DOHH2 (cell line): Measurements from ENCODE around the gene PRDM16.

Source experiments
- H3F3A ChIP-seq: fragments of 200-600 bp; sonication (generic), shearing (Covaris generic); 2 replicates; pipeline ENCODE4 v1.6.0; 2016; ENCODE audit warnings: antibody characterized with exemption, mild to moderate bottlenecking; ENCODE audit not compliant: control insufficient read depth, insufficient read depth
- H3K27ac ChIP-seq: fragments of 200-600 bp; sonication (generic); 2 replicates; pipeline ENCODE4 v1.5.1; 2014; ENCODE audit warnings: low read depth, mild to moderate bottlenecking, low read length, moderate library complexity
- H3K27me3 ChIP-seq: fragments of 200-600 bp; sonication (generic); 2 replicates; pipeline ENCODE4 v1.6.1; 2014; ENCODE audit warnings: mild to moderate bottlenecking, low read length, mixed read lengths; ENCODE audit not compliant: control insufficient read depth
- H3K36me3 ChIP-seq: fragments of 200-600 bp; sonication (generic); 2 replicates; pipeline ENCODE4 v1.6.1; 2014; ENCODE audit warnings: mild to moderate bottlenecking, low read length, moderate library complexity, mixed read lengths; ENCODE audit not compliant: control insufficient read depth
- H3K4me1 ChIP-seq: fragments of 200-600 bp; sonication (generic); 2 replicates; pipeline ENCODE4 v1.6.1; 2014; ENCODE audit warnings: mild to moderate bottlenecking, low read length, mixed read lengths; ENCODE audit not compliant: control insufficient read depth
- H3K4me2 ChIP-seq: fragments of 200-600 bp; sonication (generic); 2 replicates; pipeline ENCODE4 v1.6.0; 2014; ENCODE audit warnings: mild to moderate bottlenecking, low read length, moderate library complexity
- H3K4me3 ChIP-seq: fragments of 200-600 bp; sonication (generic); 2 replicates; pipeline ENCODE4 v1.5.1; 2014; ENCODE audit warnings: mild to moderate bottlenecking, low read length, mixed read lengths
- H3K79me2 ChIP-seq: fragments of 200-600 bp; sonication (generic); 2 replicates; pipeline ENCODE4 v1.6.1; 2014; ENCODE audit warnings: mild to moderate bottlenecking, low read length, mixed read lengths; ENCODE audit not compliant: control insufficient read depth
- H3K9me2 ChIP-seq: fragments of 200-600 bp; sonication (generic); replicated peaks from 2 replicates; pipeline ENCODE4 v1.6.1; 2014; ENCODE audit warnings: mild to moderate bottlenecking, low read length, mixed read lengths; ENCODE audit not compliant: control insufficient read depth
- H3K9me3 ChIP-seq: fragments of 200-600 bp; sonication (generic); 2 replicates; pipeline ENCODE4 v1.6.1; 2014; ENCODE audit warnings: antibody characterized with exemption, low read length, mixed read lengths; ENCODE audit not compliant: control insufficient read depth, insufficient read depth
- H4K20me1 ChIP-seq: fragments of 200-600 bp; sonication (generic); 2 replicates; pipeline ENCODE4 v1.6.0; 2014; ENCODE audit warnings: low read depth, mild to moderate bottlenecking, antibody characterized with exemption, low read length, moderate library complexity; ENCODE audit not compliant: control insufficient read depth, insufficient read depth
- EZH2phosphoT487 ChIP-seq: fragments of 200-600 bp; sonication (generic); IDR thresholded peaks from 2 replicates; pipeline ENCODE4 v1.6.1; 2017; ENCODE audit warnings: borderline replicate concordance, mild to moderate bottlenecking, antibody characterized with exemption, low read length, moderate library complexity, mixed read lengths
- TF ChIP-seq, protein P1 (sequence below): fragments of 200-600 bp; sonication (generic); IDR thresholded peaks from one replicate; pipeline ENCODE4 v1.5.1; 2014; ENCODE audit warnings: antibody characterized with exemption, mild to moderate bottlenecking, low read depth, low read length; ENCODE audit not compliant: poor library complexity, severe bottlenecking

Gene PRDM16

DNA sequence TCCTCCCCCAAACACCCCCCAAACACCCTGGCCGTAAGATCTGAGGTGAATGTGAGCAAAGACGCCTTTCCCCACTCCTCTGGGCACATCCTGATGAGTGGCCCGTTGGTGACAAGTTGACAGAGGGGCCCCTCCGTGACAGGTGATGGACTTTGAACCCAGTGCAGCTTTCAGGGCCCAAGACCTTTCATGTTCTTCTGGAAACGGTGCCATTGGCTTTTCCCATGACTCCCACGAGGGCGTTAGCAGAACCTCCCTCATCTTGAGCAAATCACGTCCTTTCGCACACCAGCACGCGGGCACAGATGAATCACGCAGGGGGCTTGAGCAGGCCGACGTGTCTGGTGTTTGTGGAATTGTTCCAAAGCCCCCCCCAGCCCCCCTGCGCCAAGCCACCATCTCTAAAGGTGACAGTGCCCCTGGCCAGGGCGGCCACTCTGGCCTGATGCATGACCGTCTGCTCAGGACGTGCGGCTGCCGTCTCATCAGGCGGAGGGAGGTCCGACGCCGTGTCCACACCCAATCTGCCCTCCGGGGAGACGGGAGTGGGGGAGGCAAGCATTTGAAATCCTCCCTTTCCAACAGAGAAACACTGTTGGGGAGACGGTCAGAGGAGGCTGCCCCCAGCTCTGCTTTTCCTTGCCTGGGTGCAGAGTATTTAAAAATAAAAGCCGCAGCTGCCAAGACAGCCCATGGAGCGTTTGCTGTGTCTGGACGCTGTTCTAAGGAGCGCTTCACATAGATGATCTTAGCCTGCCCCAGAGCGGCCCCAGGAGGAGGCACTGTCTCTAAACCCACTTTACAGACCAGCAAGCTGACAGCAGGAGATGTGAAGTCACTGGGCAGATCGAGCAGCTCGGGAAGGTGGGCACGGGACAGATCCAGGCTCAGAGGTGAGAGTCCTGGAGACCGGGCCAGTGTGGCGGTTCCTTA is 287.2 kb downstream of the PRDM16 start:
- no peaks in the 10 kb centered on the region for H3K27me3 ChIP-seq

DNA sequence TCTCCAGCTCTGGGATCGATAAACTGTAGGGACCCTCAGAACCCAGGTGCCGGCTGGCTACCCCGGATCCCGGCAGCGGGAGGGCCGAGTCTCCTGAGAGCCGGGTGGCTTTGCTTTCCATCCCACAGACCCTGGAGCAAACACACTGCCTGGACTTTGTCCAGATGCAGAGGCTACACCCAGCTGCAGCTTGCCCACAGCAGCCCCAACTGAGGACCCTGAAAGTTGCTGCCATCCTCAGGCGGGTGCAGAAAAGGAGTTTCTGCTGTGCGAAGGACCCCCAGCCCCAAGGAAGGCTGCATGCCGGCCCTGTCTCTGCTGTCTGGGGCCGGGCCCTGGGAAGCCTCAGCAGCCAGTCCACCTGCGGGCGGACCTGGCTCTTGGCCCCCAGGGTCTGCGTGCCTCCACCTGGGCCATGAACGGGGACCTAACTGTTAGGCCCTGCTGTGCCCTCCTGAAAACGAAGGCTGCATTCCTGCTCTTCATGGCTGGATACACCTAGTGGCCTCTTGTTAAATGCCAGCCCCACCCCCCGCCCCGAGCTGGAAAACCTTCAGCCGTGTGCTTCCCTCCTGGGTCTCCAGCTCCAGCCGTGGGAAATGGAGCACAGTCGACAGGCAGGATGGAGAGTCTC is 287.9 kb downstream of the PRDM16 start:
- H3F3A ChIP-seq = no peaks in the 10 kb centered on the region
- TF ChIP-seq, protein P1, sequence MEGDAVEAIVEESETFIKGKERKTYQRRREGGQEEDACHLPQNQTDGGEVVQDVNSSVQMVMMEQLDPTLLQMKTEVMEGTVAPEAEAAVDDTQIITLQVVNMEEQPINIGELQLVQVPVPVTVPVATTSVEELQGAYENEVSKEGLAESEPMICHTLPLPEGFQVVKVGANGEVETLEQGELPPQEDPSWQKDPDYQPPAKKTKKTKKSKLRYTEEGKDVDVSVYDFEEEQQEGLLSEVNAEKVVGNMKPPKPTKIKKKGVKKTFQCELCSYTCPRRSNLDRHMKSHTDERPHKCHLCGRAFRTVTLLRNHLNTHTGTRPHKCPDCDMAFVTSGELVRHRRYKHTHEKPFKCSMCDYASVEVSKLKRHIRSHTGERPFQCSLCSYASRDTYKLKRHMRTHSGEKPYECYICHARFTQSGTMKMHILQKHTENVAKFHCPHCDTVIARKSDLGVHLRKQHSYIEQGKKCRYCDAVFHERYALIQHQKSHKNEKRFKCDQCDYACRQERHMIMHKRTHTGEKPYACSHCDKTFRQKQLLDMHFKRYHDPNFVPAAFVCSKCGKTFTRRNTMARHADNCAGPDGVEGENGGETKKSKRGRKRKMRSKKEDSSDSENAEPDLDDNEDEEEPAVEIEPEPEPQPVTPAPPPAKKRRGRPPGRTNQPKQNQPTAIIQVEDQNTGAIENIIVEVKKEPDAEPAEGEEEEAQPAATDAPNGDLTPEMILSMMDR = no peak
- TF ChIP-seq EZH2phosphoT487 = no peak
- H3K4me2 ChIP-seq = no peak overlapping the region
- H3K9me3 ChIP-seq = no peaks in the 10 kb centered on the region
- no peaks in the 10 kb centered on the region for H4K20me1 ChIP-seq
- H3K27ac ChIP-seq = no peak overlapping the region
- no peaks in the 10 kb centered on the region for H3K79me2 ChIP-seq
- no peak overlapping the region for H3K4me3 ChIP-seq
- no peaks in the 10 kb centered on the region for H3K4me1 ChIP-seq
- no peaks in the 10 kb centered on the region for H3K36me3 ChIP-seq
- H3K9me2 ChIP-seq = no peaks in the 10 kb centered on the region
- no peaks in the 10 kb centered on the region for H3K27me3 ChIP-seq

More for the DNA sequence above, 287.2 kb downstream of the PRDM16 start:
- no peaks in the 10 kb centered on the region for H4K20me1 ChIP-seq
- no peak overlapping the region for H3K4me2 ChIP-seq
- H3K27ac ChIP-seq = no peak overlapping the region
- no peak overlapping the region for H3K4me3 ChIP-seq
- H3K4me1 ChIP-seq = no peaks in the 10 kb centered on the region
- H3K9me3 ChIP-seq = no peaks in the 10 kb centered on the region
- no peaks in the 10 kb centered on the region for H3K9me2 ChIP-seq
- TF ChIP-seq, protein P1 = no peak
- TF ChIP-seq EZH2phosphoT487 = no peak
- no peaks in the 10 kb centered on the region for H3K36me3 ChIP-seq
- H3K79me2 ChIP-seq = no peaks in the 10 kb centered on the region
- H3F3A ChIP-seq = no peaks in the 10 kb centered on the region

DNA sequence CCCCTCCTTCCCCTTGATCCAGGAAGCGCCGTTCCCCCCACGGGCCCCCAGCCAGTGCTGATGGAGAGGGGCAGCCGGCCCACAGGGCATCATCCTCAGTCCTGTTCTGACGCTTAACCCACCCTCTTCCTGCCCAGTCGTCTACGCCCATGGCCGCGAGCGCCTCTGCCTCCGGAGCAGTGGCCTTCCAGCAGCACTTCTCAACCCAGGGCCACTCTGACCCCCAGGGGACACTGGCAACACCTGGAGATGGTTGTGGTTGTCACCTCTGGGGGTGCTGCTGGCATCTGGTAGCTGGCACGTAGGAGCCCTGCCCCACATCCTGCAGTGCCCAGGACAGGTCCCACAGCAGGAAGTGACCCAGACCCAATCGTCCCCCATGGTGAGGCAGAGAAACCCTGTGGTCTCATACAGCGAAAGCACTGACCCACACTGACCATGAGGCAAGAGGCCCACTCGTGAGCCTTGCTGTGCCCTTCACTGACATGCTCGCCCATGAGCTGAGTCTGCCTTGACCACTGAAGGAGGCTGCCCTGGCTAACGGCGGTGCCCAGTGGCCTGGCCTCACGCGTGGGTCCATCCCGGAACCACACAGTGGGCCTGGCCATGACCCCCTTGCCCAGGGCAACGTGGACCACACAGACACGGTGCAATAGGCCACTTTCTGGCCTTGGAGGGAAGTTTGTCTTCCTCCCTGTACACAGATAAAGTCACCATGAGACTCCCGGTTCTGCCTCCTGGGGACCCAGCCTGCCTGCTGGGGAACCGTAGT is 288.7 kb downstream of the PRDM16 start:
- Histone ChIP-seq H3K4me1 (no peaks in the 10 kb centered on the region), H3K36me3 (no peaks in the 10 kb centered on the region), H3K9me2 (no peaks in the 10 kb centered on the region), H3K27me3 (no peaks in the 10 kb centered on the region), H3K79me2 (no peaks in the 10 kb centered on the region), H3K4me2 (no peak overlapping the region), H3K27ac (no peak overlapping the region), H3K9me3 (no peaks in the 10 kb centered on the region), H3K4me3 (no peak overlapping the region), H4K20me1 (no peaks in the 10 kb centered on the region), H3F3A (no peaks in the 10 kb centered on the region)
- TF ChIP-seq, protein P1 = no peak
- TF ChIP-seq EZH2phosphoT487 = no peak
